SU-DHL-6 (cell line): ENCODE measurements around the gene TMEM52B.

Experiments
- CTCF ChIP-seq: fragments of 200-600 bp; sonication (generic); IDR thresholded peaks from one replicate; pipeline ENCODE4 v1.5.1; 2017; ENCODE audit warnings: antibody characterized with exemption, mild to moderate bottlenecking, low read length, moderate library complexity; ENCODE audit not compliant: insufficient read depth, poor library complexity, severe bottlenecking
- EZH2phosphoT487 ChIP-seq: fragments of 200-600 bp; sonication (generic), shearing (Covaris generic); conservative IDR thresholded peaks from 2 replicates; pipeline ENCODE4 v1.6.1; 2018; ENCODE audit warnings: mild to moderate bottlenecking, antibody characterized with exemption, low read length, moderate library complexity, mixed read lengths

GRCh38 chr12:10197879-10198278 lies 19.0 kb downstream of the TMEM52B start:
- TF ChIP-seq CTCF, result no peak
- no peak for TF ChIP-seq EZH2phosphoT487
